ENCODE data around the gene SLC9A9. TPM values are rescaled to one million over a fixed set of nuclear protein-coding genes. Genes with fewer than 3 reads are reported as not detected.

The SLC9A9 gene
- polyA plus RNA-seq, 1 of the 3 experiments (the other 2 are of a cell fraction): 0.05 TPM

- TF ChIP-seq MEF2A (IDR thresholded peaks at IDR 0.05; ENCODE audit: borderline replicate concordance, low read depth): no peak
Measured at GRCh38 chr3:143648218-143648617, 200.1 kb downstream of the SLC9A9 start (continued).

- Histone ChIP-seq H3K36me3 (replicated peaks in 1 of 2; ENCODE audit: control insufficient read depth in 1 of 2, insufficient read depth in 2 of 2, low read length in 1 of 2) (no peaks in the 10 kb centered on the region), H3F3A (replicated peaks; ENCODE audit: insufficient read depth) (no peaks in the 10 kb centered on the region), H4K20me1 (ENCODE audit: insufficient read depth) (no peaks in the 10 kb centered on the region), H3K4me1 (ENCODE audit: control insufficient read depth in 1 of 2, insufficient read depth in 2 of 2, low read depth in 1 of 2, low read length in 1 of 2) (no peaks in the 10 kb centered on the region; a peak in 1 of 4 replicates), H3K27ac (ENCODE audit: low read depth in 2 of 2, low read length in 1 of 2) (no peak overlapping the region), H3K4me2 (no peak overlapping the region), H3K9me2 (no peaks in the 10 kb centered on the region), H3K9ac (no peak overlapping the region), H2AFZ (ENCODE audit: low read depth) (no peak overlapping the region), H3K9me3 (no peaks in the 10 kb centered on the region), H3K27me3 (ENCODE audit: insufficient read depth) (no peaks in the 10 kb centered on the region), H3K79me2 (ENCODE audit: insufficient read depth) (no peaks in the 10 kb centered on the region), H3K4me3 (ENCODE audit: low read depth in 2 of 2, low read length in 1 of 2) (peak overlapping the region in 1 of 2 experiments; percentile 24; a peak in 1 of 4 replicates)
- no peak for TF ChIP-seq POLR2AphosphoS5 (IDR thresholded peaks at IDR 0.05; ENCODE audit: low read depth, low read length)
- peak; percentile 57 for TF ChIP-seq TCF12 (IDR thresholded peaks at IDR 0.05)
- TF ChIP-seq USF2 (IDR thresholded peaks at IDR 0.05; ENCODE audit: borderline replicate concordance, low read depth, low read length): no peak
- peak; percentile 50 for TF ChIP-seq SMC3 (IDR thresholded peaks at IDR 0.05; ENCODE audit: low read depth, low read length)
- TF ChIP-seq RAD21 (IDR thresholded peaks at IDR 0.05; ENCODE audit: low read length): peak; percentile 56
- TF ChIP-seq GABPA (IDR thresholded peaks at IDR 0.05; ENCODE audit: low read depth): no peak
- no peak for TF ChIP-seq CHD2 (IDR thresholded peaks at IDR 0.05; ENCODE audit: low read length, partially characterized antibody)
- no peak for TF ChIP-seq NRF1 (IDR thresholded peaks at IDR 0.05; ENCODE audit: low read depth, low read length)
- TF ChIP-seq CTCF (IDR thresholded peaks at IDR 0.05): peak; percentile 70
- TF ChIP-seq PBX3 (IDR thresholded peaks at IDR 0.05): peak; percentile 17; the same call in 1 of the 2 replicates
- TF ChIP-seq RFX5 (IDR thresholded peaks at IDR 0.05; ENCODE audit: low read length): no peak
- TF ChIP-seq MEF2A (IDR thresholded peaks at IDR 0.05; ENCODE audit: borderline replicate concordance, low read depth): no peak
- POLR2A ChIA-PET: no interaction called here
- peak; percentile 22 for DNase-seq
- 2% methylated on average over 4 of the region's 4 CpGs for WGBS (ENCODE audit: low lambda C conversion rate)
- CTCF ChIA-PET: interaction anchor here (1.0 to 1.6 kb wide), 2 partner anchors 10 to 79 kb away, joined by 3 to 5 read pairs; no protein-coding TSS in a partner anchor
Measured at GRCh38 chr3:143644370-143645089, 203.7 kb downstream of the SLC9A9 start.

Data from SK-N-SH (cell line).